ENCODE measurements around the gene MAPKAP1.

The MAPKAP1 gene

GRCh38 chr9:125659954-125660353 is 47.1 kb downstream of the MAPKAP1 start:
- TF ChIP-seq CTCF (IDR thresholded peaks at IDR 0.05): no peak

- no peak for TF ChIP-seq CTCF (IDR thresholded peaks at IDR 0.05)
These were observed 47.7 kb downstream of the MAPKAP1 start for GRCh38 chr9:125659201-125659840.

- no peak for TF ChIP-seq CTCF (IDR thresholded peaks at IDR 0.05)
These were observed 50.4 kb downstream of the MAPKAP1 start for GRCh38 chr9:125656560-125656959.

- TF ChIP-seq CTCF (IDR thresholded peaks at IDR 0.05): no peak
These were observed 51.2 kb downstream of the MAPKAP1 start for GRCh38 chr9:125655691-125656410.

GRCh38 chr9:125655066-125655633 is 51.9 kb downstream of the MAPKAP1 start:
- TF ChIP-seq CTCF (IDR thresholded peaks at IDR 0.05): no peak

GRCh38 chr9:125654121-125654520 is 52.9 kb downstream of the MAPKAP1 start:
- TF ChIP-seq CTCF (IDR thresholded peaks at IDR 0.05): no peak

GRCh38 chr9:125653325-125653724 is 53.7 kb downstream of the MAPKAP1 start:
- TF ChIP-seq CTCF (IDR thresholded peaks at IDR 0.05): no peak
